Spinal cord (tissue), 10 donors: Measurements from ENCODE around the gene RORB. TPM values are rescaled to one million over a fixed set of nuclear protein-coding genes. Genes with fewer than 3 reads are reported as not detected.

ENCODE experiments used
- DNase-seq, 6 donors: peaks; one replicate each; pipeline versions ENCODE4 v3.0.0 to v3.0.0-alpha.2; 2013 to 2015; ENCODE audit warnings: low spot score in 6 of 6, low read depth in 4 of 6
- H3K27ac ChIP-seq: one replicate; pipeline ENCODE4 v1.5.1; 2013; ENCODE audit warnings: low read depth, low read length, control low read depth
- H3K27me3 ChIP-seq: one replicate; pipeline ENCODE4 v1.6.1; 2013; ENCODE audit warnings: low read length; ENCODE audit not compliant: control insufficient read depth, insufficient read depth
- H3K36me3 ChIP-seq: one replicate; pipeline ENCODE4 v1.6.1; 2013; ENCODE audit warnings: low read length; ENCODE audit not compliant: control insufficient read depth, insufficient read depth
- H3K4me1 ChIP-seq: one replicate; pipeline ENCODE4 v1.6.1; 2013; ENCODE audit warnings: low read length; ENCODE audit not compliant: control insufficient read depth, insufficient read depth
- H3K4me3 ChIP-seq: one replicate; pipeline ENCODE4 v1.5.1; 2013; ENCODE audit warnings: low read depth, low read length, control low read depth
- H3K9me3 ChIP-seq: one replicate; pipeline ENCODE4 v1.6.1; 2013; ENCODE audit warnings: low read length; ENCODE audit not compliant: control insufficient read depth, insufficient read depth
- WGBS: methylation state at CpG from one replicate; pipeline ENCODE4 v1.1.5; 2013; ENCODE audit warnings: missing lambda C conversion rate; ENCODE audit not compliant: insufficient coverage; 5-methylcytosine and 5-hydroxymethylcytosine counted together
- polyA plus RNA-seq, 2 donors: library from polyadenylated mRNA; unstranded; fragments of 120-200 nt; gene quantifications; one replicate each; pipeline ENCODE4 v1.2.1, GENCODE V29; 2013; ENCODE audit not compliant: insufficient read length in 2 of 2
- total RNA-seq, 2 donors: library from RNA; depleted of rRNA in 1 of 2; stranded (reverse); fragments of 120-200 nt in 1 of 2; fragments of >200 nt in 1 of 2; gene quantifications; one replicate each; pipeline versions ENCODE4 v1.2.3 to v1.2.4, GENCODE V29; 2013 to 2014
- donor health status: healthy.

RORB gene
- total and polyA plus RNA-seq, 4 donors: 4.3 to 18.9 (median 10.8) TPM

- WGBS: 100% methylated on average over 1 of the region's 2 CpGs
- no peaks in the 10 kb centered on the region for H3K9me3 ChIP-seq
- H3K27ac ChIP-seq: no peak overlapping the region
- H3K27me3 ChIP-seq: no peaks in the 10 kb centered on the region
- no peak overlapping the region for H3K4me3 ChIP-seq
- H3K4me1 ChIP-seq: no peaks in the 10 kb centered on the region
- H3K36me3 ChIP-seq: no peaks in the 10 kb centered on the region
- DNase-seq: no peak
These were observed 221.6 kb downstream of the RORB start for GRCh38 chr9:74718709-74719108.

GRCh38 chr9:74719306-74719705, 222.2 kb downstream of the RORB start:
- H3K4me3 ChIP-seq: no peak overlapping the region
- H3K36me3 ChIP-seq: no peaks in the 10 kb centered on the region
- H3K27ac ChIP-seq: no peak overlapping the region
- no peaks in the 10 kb centered on the region for H3K9me3 ChIP-seq
- WGBS: no CpG with 5 or more reads among the region's 1 CpG
- no peaks in the 10 kb centered on the region for H3K4me1 ChIP-seq
- no peaks in the 10 kb centered on the region for H3K27me3 ChIP-seq
- DNase-seq: no peak

- H3K36me3 ChIP-seq: no peaks in the 10 kb centered on the region
- H3K4me3 ChIP-seq: no peak overlapping the region
- 70% methylated on average over 2 of the region's 5 CpGs for WGBS
- H3K27me3 ChIP-seq: no peaks in the 10 kb centered on the region
- H3K27ac ChIP-seq: no peak overlapping the region
- no peaks in the 10 kb centered on the region for H3K9me3 ChIP-seq
- no peak for DNase-seq
- peaks cover 5% of the 10 kb centered on the region for H3K4me1 ChIP-seq
These were observed 224.8 kb downstream of the RORB start for GRCh38 chr9:74721696-74722660.

DNA sequence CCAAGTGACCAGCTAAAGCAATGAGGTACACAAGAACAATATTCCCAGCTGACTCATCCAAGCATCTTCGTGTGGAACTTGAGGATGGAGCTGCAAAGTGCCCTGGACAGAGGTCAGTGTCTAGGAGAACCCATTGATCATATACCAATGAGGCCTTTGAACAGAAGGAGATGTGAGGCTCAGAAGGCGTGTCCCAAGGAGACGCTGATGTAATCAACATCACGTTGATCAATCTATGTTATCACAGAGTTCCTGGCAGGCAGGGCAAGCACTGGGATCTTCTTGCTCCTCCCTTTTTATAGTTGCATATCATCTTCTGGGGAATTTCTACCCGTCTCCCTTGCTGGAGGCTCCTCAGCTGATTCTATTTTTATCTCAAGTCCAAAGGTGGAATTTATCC, 227.2 kb downstream of the RORB start:
- Histone ChIP-seq H3K27me3 (no peaks in the 10 kb centered on the region), H3K27ac (no peak overlapping the region), H3K4me3 (no peak overlapping the region), H3K36me3 (no peaks in the 10 kb centered on the region), H3K4me1 (peaks cover 14% of the 10 kb centered on the region), H3K9me3 (no peaks in the 10 kb centered on the region)
- 85% methylated on average over 4 of the region's 5 CpGs for WGBS
- no peak for DNase-seq

DNA sequence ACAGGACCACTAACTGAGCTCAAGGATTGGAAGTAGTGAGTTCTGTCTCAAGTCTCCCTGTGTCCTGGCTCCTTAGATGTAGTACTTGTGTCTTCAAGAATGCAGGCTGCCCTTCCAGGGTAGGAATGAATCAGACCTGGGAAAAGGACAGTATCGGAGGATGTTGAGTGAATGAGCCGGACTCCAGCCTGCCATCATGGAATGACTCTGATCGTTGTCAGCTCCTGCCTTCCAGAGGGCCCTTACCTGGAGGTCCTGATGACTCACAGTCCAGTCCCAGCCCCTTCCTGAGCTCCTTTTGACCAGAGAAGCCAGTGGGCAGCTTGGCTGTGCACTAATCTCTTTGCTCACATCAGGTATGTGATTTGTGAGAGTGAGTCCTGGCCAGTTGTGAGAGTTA, 229.4 kb downstream of the RORB start:
- Histone ChIP-seq H3K27me3 (no peaks in the 10 kb centered on the region), H3K4me1 (peaks cover 14% of the 10 kb centered on the region), H3K27ac (peak overlapping the region; percentile 79), H3K9me3 (no peaks in the 10 kb centered on the region), H3K36me3 (no peaks in the 10 kb centered on the region), H3K4me3 (no peak overlapping the region)
- DNase-seq: no peak
- 93% methylated on average over 3 of the region's 3 CpGs for WGBS

GRCh38 chr9:74728176-74728575, 231.0 kb downstream of the RORB start:
- Histone ChIP-seq H3K27ac (peak overlapping the region; percentile 79), H3K36me3 (no peaks in the 10 kb centered on the region), H3K4me3 (no peak overlapping the region), H3K27me3 (no peaks in the 10 kb centered on the region), H3K9me3 (no peaks in the 10 kb centered on the region), H3K4me1 (peaks cover 14% of the 10 kb centered on the region)
- WGBS: no CpG with 5 or more reads among the region's 7 CpGs
- DNase-seq: peak in 3 of 6 donors; percentile 40 to 75 (median 73)

- 20% methylated on average over 1 of the region's 9 CpGs for WGBS
- H3K27ac ChIP-seq: peak overlapping the region; percentile 79
- no peaks in the 10 kb centered on the region for H3K27me3 ChIP-seq
- H3K4me3 ChIP-seq: no peak overlapping the region
- DNase-seq: peak in 2 of 6 donors; percentile 60 to 64
- H3K36me3 ChIP-seq: no peaks in the 10 kb centered on the region
- no peaks in the 10 kb centered on the region for H3K9me3 ChIP-seq
- peaks cover 14% of the 10 kb centered on the region for H3K4me1 ChIP-seq
These were observed 232.1 kb downstream of the RORB start for GRCh38 chr9:74729136-74729695.

- Histone ChIP-seq H3K27ac (peak overlapping the region; percentile 31), H3K27me3 (no peaks in the 10 kb centered on the region), H3K36me3 (no peaks in the 10 kb centered on the region), H3K4me1 (no peaks in the 10 kb centered on the region), H3K9me3 (no peaks in the 10 kb centered on the region), H3K4me3 (no peak overlapping the region)
- DNase-seq: peak in 1 of 6 donors; percentile 10
- WGBS: 80% methylated on average over 1 of the region's 4 CpGs
These were observed 238.6 kb downstream of the RORB start for GRCh38 chr9:74735761-74736160.

GRCh38 chr9:74736646-74737045, 239.5 kb downstream of the RORB start:
- Histone ChIP-seq H3K9me3 (no peaks in the 10 kb centered on the region), H3K4me3 (no peak overlapping the region), H3K27me3 (no peaks in the 10 kb centered on the region), H3K27ac (no peak overlapping the region), H3K4me1 (no peaks in the 10 kb centered on the region), H3K36me3 (no peaks in the 10 kb centered on the region)
- 100% methylated on average over 1 of the region's 4 CpGs for WGBS
- no peak for DNase-seq
